Tibial nerve (tissue), 4 donors: ENCODE measurements around the gene DRD3.

Source experiments
- EP300 ChIP-seq, 2 donors: sonication (generic); formaldehyde crosslinking; IDR thresholded peaks; one replicate each; pipeline ENCODE4 v1.6.1; 2017; ENCODE audit warnings: antibody characterized with exemption in 2 of 2, mild to moderate bottlenecking in 1 of 2
- POLR2A ChIP-seq, 2 donors: fragments of 450-650 bp; IDR thresholded peaks; one replicate each; pipeline ENCODE4 v1.6.1; 2017; ENCODE audit warnings: antibody characterized with exemption in 2 of 2, mild to moderate bottlenecking in 2 of 2, moderate library complexity in 2 of 2
- TF ChIP-seq, protein P1 (sequence below), 5 experiments: fragments of 200-600 bp in 3 of 5; fragments of 450-650 bp in 2 of 5; sonication (generic) in 3 of 5; IDR thresholded peaks; one replicate each; pipeline ENCODE4 v1.5.1; 2016 to 2019; ENCODE audit warnings: antibody characterized with exemption in 5 of 5, mild to moderate bottlenecking in 3 of 5, moderate library complexity in 2 of 5

DNA sequence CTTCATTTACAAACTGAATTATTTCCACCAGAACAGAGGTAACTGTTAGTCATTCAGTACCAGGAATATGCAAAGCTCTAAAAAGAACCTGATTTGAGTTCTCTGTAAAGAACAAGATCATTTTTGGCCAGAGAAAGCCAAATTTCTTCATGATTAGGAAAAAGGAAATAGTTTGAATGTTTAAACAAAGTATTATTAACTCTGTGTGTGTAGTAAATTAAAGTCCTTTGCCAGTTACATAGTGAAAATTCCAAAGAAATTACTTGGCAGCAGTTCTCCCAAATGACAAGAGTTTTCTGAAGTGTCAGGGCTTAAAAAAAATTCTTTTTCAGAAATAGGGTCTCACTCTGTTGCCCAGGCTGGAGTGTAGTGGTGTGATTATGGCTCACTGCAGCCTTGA is 97.8 kb downstream of the DRD3 start:
- TF ChIP-seq, protein P1, sequence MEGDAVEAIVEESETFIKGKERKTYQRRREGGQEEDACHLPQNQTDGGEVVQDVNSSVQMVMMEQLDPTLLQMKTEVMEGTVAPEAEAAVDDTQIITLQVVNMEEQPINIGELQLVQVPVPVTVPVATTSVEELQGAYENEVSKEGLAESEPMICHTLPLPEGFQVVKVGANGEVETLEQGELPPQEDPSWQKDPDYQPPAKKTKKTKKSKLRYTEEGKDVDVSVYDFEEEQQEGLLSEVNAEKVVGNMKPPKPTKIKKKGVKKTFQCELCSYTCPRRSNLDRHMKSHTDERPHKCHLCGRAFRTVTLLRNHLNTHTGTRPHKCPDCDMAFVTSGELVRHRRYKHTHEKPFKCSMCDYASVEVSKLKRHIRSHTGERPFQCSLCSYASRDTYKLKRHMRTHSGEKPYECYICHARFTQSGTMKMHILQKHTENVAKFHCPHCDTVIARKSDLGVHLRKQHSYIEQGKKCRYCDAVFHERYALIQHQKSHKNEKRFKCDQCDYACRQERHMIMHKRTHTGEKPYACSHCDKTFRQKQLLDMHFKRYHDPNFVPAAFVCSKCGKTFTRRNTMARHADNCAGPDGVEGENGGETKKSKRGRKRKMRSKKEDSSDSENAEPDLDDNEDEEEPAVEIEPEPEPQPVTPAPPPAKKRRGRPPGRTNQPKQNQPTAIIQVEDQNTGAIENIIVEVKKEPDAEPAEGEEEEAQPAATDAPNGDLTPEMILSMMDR (IDR thresholded peaks at IDR 0.05): no peak
- TF ChIP-seq EP300 (IDR thresholded peaks at IDR 0.05): no peak
- no peak for TF ChIP-seq POLR2A (IDR thresholded peaks at IDR 0.05)
